GM06990 (cell line): ENCODE measurements around the gene NOP16.
A peak's percentile ranks its signal among the peaks of the same experiment; 100 is the strongest.

ENCODE experiments used
- DNase-seq: peaks from one replicate; pipeline ENCODE4 v3.0.0-alpha.2; 2011; ENCODE audit not compliant: insufficient read length; ENCODE audit errors: extremely low read depth
- H3K27me3 ChIP-seq: replicated peaks from 2 replicates; pipeline ENCODE4 v1.6.0; 2011; ENCODE audit warnings: low read length; ENCODE audit not compliant: control insufficient read depth, insufficient read depth
- H3K36me3 ChIP-seq: 2 replicates; pipeline ENCODE4 v1.5.1; 2011; ENCODE audit warnings: low read length; ENCODE audit not compliant: control insufficient read depth, insufficient read depth
- H3K4me3 ChIP-seq: replicated peaks from 2 replicates; pipeline ENCODE4 v1.5.1; 2011; ENCODE audit warnings: low read depth, mild to moderate bottlenecking, control low read depth, low read length
- TF ChIP-seq, protein P1 (sequence below): IDR thresholded peaks from 2 replicates; pipeline ENCODE4 v1.5.1; 2011; ENCODE audit warnings: low read length, control low read depth, mild to moderate bottlenecking, inconsistent platforms; ENCODE audit not compliant: insufficient read depth, poor library complexity, severe bottlenecking

Gene NOP16

DNA sequence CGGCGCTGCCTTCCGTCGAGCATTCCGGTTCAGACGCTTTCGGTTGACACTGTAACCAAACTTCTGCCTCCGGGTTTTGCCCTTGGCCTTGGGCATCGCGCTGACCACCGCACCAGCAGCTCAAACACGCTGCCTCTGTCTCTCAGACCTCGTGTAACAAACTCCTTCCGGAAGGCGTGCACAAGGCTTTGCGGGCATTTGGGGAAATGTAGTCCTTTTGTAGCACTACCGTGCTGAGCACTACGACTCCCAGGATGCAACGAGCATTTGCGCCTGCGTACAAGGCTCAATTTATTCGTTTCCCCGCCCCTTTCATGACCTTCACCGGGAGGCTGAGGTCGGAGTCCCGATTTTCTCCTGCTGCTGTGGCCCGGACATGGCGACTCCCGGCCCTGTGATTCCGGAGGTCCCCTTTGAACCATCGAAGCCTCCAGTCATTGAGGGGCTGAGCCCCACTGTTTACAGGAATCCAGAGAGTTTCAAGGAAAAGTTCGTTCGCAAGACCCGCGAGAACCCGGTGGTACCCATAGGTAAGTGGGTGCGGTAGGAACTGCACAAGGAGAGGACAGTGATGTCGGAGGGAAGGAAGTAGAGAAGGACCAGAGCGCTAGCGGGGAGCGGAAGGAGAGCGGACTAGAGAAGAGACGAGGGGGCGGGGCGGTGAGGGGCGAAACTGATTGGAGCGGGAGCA, at the start of gene NOP16, which contains the start of gene HIGD2A:
Gene NOP16, minus strand, starts transcription at position 155 of the 691 bp plus-strand sequence. Its CDS starts 59 bp downstream, at position 96.
Gene HIGD2A, plus strand, starts transcription at position 308 of the 691 bp plus-strand sequence. Its CDS starts 69 bp downstream, at position 377.
- Histone ChIP-seq H3K36me3 (peaks cover 21% of the 10 kb centered on the region), H3K27me3 (no peaks in the 10 kb centered on the region), H3K4me3 (peak within 1 kb of the TSS; percentile 100)
- TF ChIP-seq, protein P1, sequence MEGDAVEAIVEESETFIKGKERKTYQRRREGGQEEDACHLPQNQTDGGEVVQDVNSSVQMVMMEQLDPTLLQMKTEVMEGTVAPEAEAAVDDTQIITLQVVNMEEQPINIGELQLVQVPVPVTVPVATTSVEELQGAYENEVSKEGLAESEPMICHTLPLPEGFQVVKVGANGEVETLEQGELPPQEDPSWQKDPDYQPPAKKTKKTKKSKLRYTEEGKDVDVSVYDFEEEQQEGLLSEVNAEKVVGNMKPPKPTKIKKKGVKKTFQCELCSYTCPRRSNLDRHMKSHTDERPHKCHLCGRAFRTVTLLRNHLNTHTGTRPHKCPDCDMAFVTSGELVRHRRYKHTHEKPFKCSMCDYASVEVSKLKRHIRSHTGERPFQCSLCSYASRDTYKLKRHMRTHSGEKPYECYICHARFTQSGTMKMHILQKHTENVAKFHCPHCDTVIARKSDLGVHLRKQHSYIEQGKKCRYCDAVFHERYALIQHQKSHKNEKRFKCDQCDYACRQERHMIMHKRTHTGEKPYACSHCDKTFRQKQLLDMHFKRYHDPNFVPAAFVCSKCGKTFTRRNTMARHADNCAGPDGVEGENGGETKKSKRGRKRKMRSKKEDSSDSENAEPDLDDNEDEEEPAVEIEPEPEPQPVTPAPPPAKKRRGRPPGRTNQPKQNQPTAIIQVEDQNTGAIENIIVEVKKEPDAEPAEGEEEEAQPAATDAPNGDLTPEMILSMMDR, result no peak
- DNase-seq, result peak; percentile 96

- Histone ChIP-seq H3K36me3 (no peaks in the 10 kb centered on the region), H3K4me3 (no peak overlapping the region), H3K27me3 (no peaks in the 10 kb centered on the region)
- DNase-seq, result no peak
- TF ChIP-seq, protein P1, result no peak
Observed at GRCh38 chr5:176436656-176437055, 48.3 kb upstream of the NOP16 start.

DNA sequence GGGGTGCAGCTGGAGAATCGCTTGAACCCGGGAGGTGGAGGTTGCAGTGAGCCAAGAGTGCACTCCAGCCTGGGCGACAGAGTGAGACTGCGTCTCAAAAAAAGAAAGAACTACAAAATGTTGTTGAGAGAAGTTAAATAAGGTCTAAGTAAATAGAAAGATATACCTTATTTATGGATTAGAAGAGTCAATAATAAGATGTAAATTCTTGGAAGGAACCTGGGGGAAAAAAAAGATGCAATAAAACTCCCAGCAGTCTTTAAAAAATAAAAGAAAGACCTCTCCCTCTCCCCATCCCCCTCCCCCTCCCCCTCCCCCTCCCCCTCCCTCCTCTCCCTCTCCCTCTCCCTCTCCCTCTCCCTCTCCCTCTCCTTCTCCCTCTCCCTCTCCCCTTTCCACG, 44.3 kb upstream of the NOP16 start:
- Histone ChIP-seq H3K36me3 (no peaks in the 10 kb centered on the region), H3K4me3 (no peak overlapping the region), H3K27me3 (no peaks in the 10 kb centered on the region)
- no peak for DNase-seq
- TF ChIP-seq, protein P1, result no peak

GRCh38 chr5:176429972-176430371, 41.6 kb upstream of the NOP16 start:
- TF ChIP-seq, protein P1, result no peak
- H3K36me3 ChIP-seq, result no peaks in the 10 kb centered on the region
- DNase-seq, result no peak
- H3K27me3 ChIP-seq, result no peaks in the 10 kb centered on the region
- no peak overlapping the region for H3K4me3 ChIP-seq

DNA sequence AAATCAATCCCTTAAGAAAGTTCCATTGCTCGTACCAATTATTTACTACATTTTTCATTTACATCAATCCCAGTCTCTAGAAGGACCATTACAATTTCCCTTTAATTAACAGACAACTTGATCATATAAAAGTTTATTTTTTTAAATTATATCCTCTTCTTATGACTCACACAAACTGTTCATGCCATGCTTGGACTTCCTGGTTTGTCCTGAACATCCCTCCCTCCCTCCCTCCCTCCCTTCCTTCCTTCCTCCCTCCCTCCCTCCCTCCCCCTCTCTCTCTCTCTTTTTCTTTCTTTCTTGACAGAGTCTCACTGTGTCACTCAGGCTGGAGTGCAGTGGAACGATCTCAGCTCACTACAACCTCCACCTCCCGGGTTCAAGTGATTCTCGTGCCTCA, 39.6 kb upstream of the NOP16 start:
- TF ChIP-seq, protein P1, result no peak
- no peak overlapping the region for H3K4me3 ChIP-seq
- no peaks in the 10 kb centered on the region for H3K36me3 ChIP-seq
- H3K27me3 ChIP-seq, result no peaks in the 10 kb centered on the region
- DNase-seq, result no peak
